Renal pelvis (tissue), 4 donors: ENCODE results near the gene PPP6R1. TPM values are rescaled to one million over a fixed set of nuclear protein-coding genes. Genes with fewer than 3 reads are reported as not detected.

Source experiments
- DNase-seq: peaks from one replicate; pipeline ENCODE4 v3.0.0-alpha.2; 2013
- polyA plus RNA-seq, 3 donors: library from polyadenylated mRNA; unstranded; fragments of 120-200 nt; gene quantifications; one replicate each; pipeline ENCODE4 v1.2.1, GENCODE V29; 2013; ENCODE audit not compliant: insufficient read length in 3 of 3

The PPP6R1 gene
- polyA plus RNA-seq, 3 donors: 48.3 to 52.8 (median 52.6) TPM

GRCh38 chr19:55186080-55186479, 72.7 kb downstream of the PPP6R1 start:
- DNase-seq: no peak

GRCh38 chr19:55181740-55182139, 77.1 kb downstream of the PPP6R1 start:
- DNase-seq: no peak

Other genes with a start within 250 kb of the PPP6R1 start
- under 1 TPM; 0.53 to 0.92 (median 0.77) TPM for gene GP6, start 220.8 kb downstream of the PPP6R1 start, polyA plus RNA-seq
- gene RDH13, start 195.9 kb downstream of the PPP6R1 start, polyA plus RNA-seq: 10 to 100 TPM; 16.0 to 24.0 (median 21.0) TPM
- gene EPS8L1, start 183.1 kb downstream of the PPP6R1 start, polyA plus RNA-seq: 10 to 100 TPM; 56.1 to 91.8 (median 73.3) TPM
- gene PPP1R12C, start 141.4 kb downstream of the PPP6R1 start, polyA plus RNA-seq: 100 to 1,000 TPM in 2 of 3 donors, 10 to 100 TPM in 1; 99.9 to 114 (median 104) TPM
- 1 to 10 TPM; 4.6 to 6.7 (median 5.3) TPM for gene TNNT1, start 109.8 kb downstream of the PPP6R1 start, polyA plus RNA-seq
- 1 to 10 TPM; 4.2 to 7.5 (median 6.3) TPM for gene TNNI3, start 101.3 kb downstream of the PPP6R1 start, polyA plus RNA-seq
- gene DNAAF3, start 92.4 kb downstream of the PPP6R1 start, polyA plus RNA-seq: 10 to 100 TPM in 1 of 3 donors, 1 to 10 TPM in 2; 6.7 to 11.7 (median 9.2) TPM
- under 1 TPM; 0.30 to 0.47 (median 0.41) TPM for gene SYT5, start 78.7 kb downstream of the PPP6R1 start, polyA plus RNA-seq
- under 1 TPM; 0.16 to 0.24 (median 0.17) TPM for gene PTPRH, start 49.5 kb downstream of the PPP6R1 start, polyA plus RNA-seq
- 1 to 10 TPM; 4.4 to 6.5 (median 4.6) TPM for gene TMEM86B, start 30.3 kb downstream of the PPP6R1 start, polyA plus RNA-seq
- 10 to 100 TPM; 36.4 to 49.5 (median 42.5) TPM for gene HSPBP1, start 21.1 kb upstream of the PPP6R1 start, polyA plus RNA-seq
- gene BRSK1, start 25.0 kb upstream of the PPP6R1 start, polyA plus RNA-seq: 10 to 100 TPM; 11.5 to 18.7 (median 16.5) TPM
- gene TMEM150B, start 66.3 kb upstream of the PPP6R1 start, polyA plus RNA-seq: 1 to 10 TPM; 1.4 to 1.6 (median 1.6) TPM
- 10 to 100 TPM; 21.5 to 37.2 (median 33.0) TPM for gene KMT5C, start 80.9 kb upstream of the PPP6R1 start, polyA plus RNA-seq
- 1 to 10 TPM in 2 of 3 donors, under 1 TPM in 1; 0.97 to 2.0 (median 1.3) TPM for gene COX6B2, start 95.7 kb upstream of the PPP6R1 start, polyA plus RNA-seq
- gene GARIN5B, start 104.2 kb upstream of the PPP6R1 start, polyA plus RNA-seq: under 1 TPM; 0.13 to 0.31 (median 0.14) TPM
- 1 to 10 TPM; 1.2 to 2.0 (median 1.5) TPM for gene IL11, start 111.4 kb upstream of the PPP6R1 start, polyA plus RNA-seq
- under 1 TPM; 0.41 to 0.81 (median 0.55) TPM for gene TMEM190, start 117.8 kb upstream of the PPP6R1 start, polyA plus RNA-seq
- 1 to 10 TPM in 1 of 3 donors, under 1 TPM in 2; 0.61 to 1.2 (median 0.91) TPM for gene TMEM238, start 125.3 kb upstream of the PPP6R1 start, polyA plus RNA-seq
- gene RPL28, start 126.9 kb upstream of the PPP6R1 start, polyA plus RNA-seq: 1,000 to 10,000 TPM; 1,015 to 1,277 (median 1,113) TPM
- gene UBE2S, start 148.8 kb upstream of the PPP6R1 start, polyA plus RNA-seq: 10 to 100 TPM; 45.2 to 74.8 (median 57.4) TPM
- under 1 TPM; 0.10 to 0.31 (median 0.26) TPM for gene SHISA7, start 184.3 kb upstream of the PPP6R1 start, polyA plus RNA-seq
- gene ISOC2, start 202.6 kb upstream of the PPP6R1 start, polyA plus RNA-seq: 10 to 100 TPM; 42.6 to 52.1 (median 50.0) TPM
- not detected for gene C19orf85, start 205.7 kb upstream of the PPP6R1 start, polyA plus RNA-seq
- gene ZNF628, start 217.6 kb upstream of the PPP6R1 start, polyA plus RNA-seq: 1 to 10 TPM; 5.1 to 6.8 (median 5.2) TPM
- gene NAT14, start 226.2 kb upstream of the PPP6R1 start, polyA plus RNA-seq: 10 to 100 TPM; 45.7 to 58.9 (median 58.8) TPM
- gene SSC5D, start 229.4 kb upstream of the PPP6R1 start, polyA plus RNA-seq: 1 to 10 TPM; 1.6 to 4.1 (median 2.1) TPM